ENCODE results near the gene C1orf159.

The C1orf159 gene

DNA sequence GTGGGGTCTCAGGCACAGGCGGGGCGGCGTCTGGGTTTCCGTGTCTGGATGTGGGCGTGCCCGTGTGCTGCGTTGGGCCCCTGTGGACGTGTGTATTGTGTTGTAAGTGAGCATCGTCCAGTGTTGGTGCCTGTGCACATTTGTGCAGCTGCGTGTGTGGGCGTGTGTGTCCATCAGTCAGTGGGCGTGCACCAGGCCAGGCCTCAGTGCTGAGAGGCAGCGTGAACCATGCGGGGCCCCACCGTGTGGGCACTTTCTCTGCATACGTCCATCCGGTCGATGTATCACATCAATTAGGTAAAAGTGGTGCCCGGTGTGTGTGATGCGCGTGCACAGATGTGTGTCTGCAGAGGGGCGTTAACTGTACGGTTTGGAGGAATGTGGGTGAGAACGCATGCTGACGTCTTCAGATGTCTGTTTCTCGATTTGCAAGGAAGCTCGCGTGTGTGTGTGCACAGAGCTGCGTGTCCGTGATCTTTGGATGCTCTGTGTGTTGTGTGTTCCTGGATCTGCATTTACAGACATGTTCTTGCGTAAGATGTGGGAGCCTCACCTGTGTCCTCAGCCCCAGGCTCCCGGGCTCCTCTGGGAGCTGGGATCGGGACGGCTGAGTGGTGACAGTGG, 71.3 kb downstream of the C1orf159 start:
- H3K27ac ChIP-seq (ENCODE audit: low read depth, low read length), result no peak overlapping the region
- peaks cover 56% of the 10 kb centered on the region for H3K36me3 ChIP-seq (ENCODE audit: insufficient read depth, low read length)
- H3K27me3 ChIP-seq (ENCODE audit: insufficient read depth, low read length), result peaks cover 10% of the 10 kb centered on the region
- no peaks in the 10 kb centered on the region for H3K4me1 ChIP-seq (ENCODE audit: insufficient read depth, low read length)
- no peak overlapping the region for H3K4me3 ChIP-seq (ENCODE audit: low read length)
- WGBS, result 94% methylated on average over 34 of the region's 34 CpGs
- H3K9ac ChIP-seq (ENCODE audit: low read depth, low read length), result no peak overlapping the region
- H3K9me3 ChIP-seq (ENCODE audit: insufficient read depth, low read depth, low read length), result no peaks in the 10 kb centered on the region

DNA sequence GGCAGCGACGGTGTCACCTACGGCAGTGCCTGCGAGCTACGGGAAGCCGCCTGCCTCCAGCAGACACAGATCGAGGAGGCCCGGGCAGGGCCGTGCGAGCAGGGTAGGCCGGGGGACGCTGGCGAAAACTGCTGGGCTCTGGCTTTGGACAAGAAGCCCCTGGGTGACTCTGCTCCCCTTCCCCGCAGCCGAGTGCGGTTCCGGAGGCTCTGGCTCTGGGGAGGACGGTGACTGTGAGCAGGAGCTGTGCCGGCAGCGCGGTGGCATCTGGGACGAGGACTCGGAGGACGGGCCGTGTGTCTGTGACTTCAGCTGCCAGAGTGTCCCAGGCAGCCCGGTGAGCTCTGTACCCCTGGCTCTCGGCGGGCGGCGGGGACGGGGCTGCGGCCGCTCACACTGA, 72.0 kb downstream of the C1orf159 start:
- no peak overlapping the region for H3K9ac ChIP-seq (ENCODE audit: low read depth, low read length)
- no peak overlapping the region for H3K4me3 ChIP-seq (ENCODE audit: low read length)
- H3K36me3 ChIP-seq (ENCODE audit: insufficient read depth, low read length), result peaks cover 53% of the 10 kb centered on the region
- H3K4me1 ChIP-seq (ENCODE audit: insufficient read depth, low read length), result no peaks in the 10 kb centered on the region
- H3K27ac ChIP-seq (ENCODE audit: low read depth, low read length), result no peak overlapping the region
- H3K27me3 ChIP-seq (ENCODE audit: insufficient read depth, low read length), result peaks cover 17% of the 10 kb centered on the region
- H3K9me3 ChIP-seq (ENCODE audit: insufficient read depth, low read depth, low read length), result no peaks in the 10 kb centered on the region
- 97% methylated on average over 33 of the region's 33 CpGs for WGBS

DNA sequence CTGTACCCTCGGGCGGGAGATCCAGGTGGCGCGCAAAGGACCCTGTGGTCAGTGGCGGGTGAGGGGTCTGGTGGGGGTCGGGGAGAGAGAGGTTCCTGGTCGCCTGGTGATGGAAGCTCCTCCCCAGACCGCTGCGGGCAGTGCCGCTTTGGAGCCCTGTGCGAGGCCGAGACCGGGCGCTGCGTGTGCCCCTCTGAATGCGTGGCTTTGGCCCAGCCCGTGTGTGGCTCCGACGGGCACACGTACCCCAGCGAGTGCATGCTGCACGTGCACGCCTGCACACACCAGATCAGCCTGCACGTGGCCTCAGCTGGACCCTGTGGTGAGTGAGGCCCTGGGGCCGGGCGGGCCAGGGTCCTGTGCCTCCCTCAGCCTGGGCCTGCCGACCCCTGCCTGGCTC, 72.5 kb downstream of the C1orf159 start:
- Histone ChIP-seq H3K4me1 (ENCODE audit: insufficient read depth, low read length) (no peaks in the 10 kb centered on the region), H3K9ac (ENCODE audit: low read depth, low read length) (no peak overlapping the region), H3K27ac (ENCODE audit: low read depth, low read length) (no peak overlapping the region), H3K9me3 (ENCODE audit: insufficient read depth, low read depth, low read length) (no peaks in the 10 kb centered on the region), H3K4me3 (ENCODE audit: low read length) (no peak overlapping the region), H3K27me3 (ENCODE audit: insufficient read depth, low read length) (peaks cover 22% of the 10 kb centered on the region), H3K36me3 (ENCODE audit: insufficient read depth, low read length) (peaks cover 53% of the 10 kb centered on the region)
- WGBS, result 96% methylated on average over 27 of the region's 27 CpGs

GRCh38 chr1:1042835-1043234, 73.1 kb downstream of the C1orf159 start:
- Histone ChIP-seq H3K36me3 (ENCODE audit: insufficient read depth, low read length) (peaks cover 53% of the 10 kb centered on the region), H3K9me3 (ENCODE audit: insufficient read depth, low read depth, low read length) (no peaks in the 10 kb centered on the region), H3K4me1 (ENCODE audit: insufficient read depth, low read length) (no peaks in the 10 kb centered on the region), H3K4me3 (ENCODE audit: low read length) (no peak overlapping the region), H3K27me3 (ENCODE audit: insufficient read depth, low read length) (peaks cover 27% of the 10 kb centered on the region), H3K9ac (ENCODE audit: low read depth, low read length) (no peak overlapping the region), H3K27ac (ENCODE audit: low read depth, low read length) (no peak overlapping the region)
- WGBS, result 91% methylated on average over 10 of the region's 10 CpGs

DNA sequence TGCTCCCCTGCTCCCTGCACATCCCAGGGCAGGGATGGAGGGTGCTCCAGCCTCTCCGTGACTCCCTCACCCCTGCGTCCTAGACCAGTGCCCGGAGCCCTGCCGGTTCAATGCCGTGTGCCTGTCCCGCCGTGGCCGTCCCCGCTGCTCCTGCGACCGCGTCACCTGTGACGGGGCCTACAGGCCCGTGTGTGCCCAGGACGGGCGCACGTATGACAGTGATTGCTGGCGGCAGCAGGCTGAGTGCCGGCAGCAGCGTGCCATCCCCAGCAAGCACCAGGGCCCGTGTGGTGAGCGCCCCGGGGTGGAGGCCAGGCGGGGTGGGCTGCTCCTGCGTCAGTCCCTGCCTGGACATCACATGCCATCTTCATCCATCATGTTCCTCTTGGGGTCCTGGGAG, 74.0 kb downstream of the C1orf159 start:
- H3K36me3 ChIP-seq (ENCODE audit: insufficient read depth, low read length), result peaks cover 47% of the 10 kb centered on the region
- H3K9me3 ChIP-seq (ENCODE audit: insufficient read depth, low read depth, low read length), result no peaks in the 10 kb centered on the region
- H3K27me3 ChIP-seq (ENCODE audit: insufficient read depth, low read length), result peaks cover 32% of the 10 kb centered on the region
- no peaks in the 10 kb centered on the region for H3K4me1 ChIP-seq (ENCODE audit: insufficient read depth, low read length)
- no peak overlapping the region for H3K9ac ChIP-seq (ENCODE audit: low read depth, low read length)
- no peak overlapping the region for H3K4me3 ChIP-seq (ENCODE audit: low read length)
- H3K27ac ChIP-seq (ENCODE audit: low read depth, low read length), result no peak overlapping the region
- WGBS, result 93% methylated on average over 25 of the region's 25 CpGs

GRCh38 chr1:1041092-1041523, 74.8 kb downstream of the C1orf159 start:
- H3K27me3 ChIP-seq (ENCODE audit: insufficient read depth, low read length), result peaks cover 32% of the 10 kb centered on the region
- no peak overlapping the region for H3K27ac ChIP-seq (ENCODE audit: low read depth, low read length)
- H3K4me1 ChIP-seq (ENCODE audit: insufficient read depth, low read length), result no peaks in the 10 kb centered on the region
- peaks cover 44% of the 10 kb centered on the region for H3K36me3 ChIP-seq (ENCODE audit: insufficient read depth, low read length)
- H3K4me3 ChIP-seq (ENCODE audit: low read length), result peak overlapping the region; percentile 44
- peak overlapping the region; percentile 44; the same call in 1 of the 2 replicates for H3K9ac ChIP-seq (ENCODE audit: low read depth, low read length)
- 30% methylated on average over 58 of the region's 60 CpGs for WGBS
- H3K9me3 ChIP-seq (ENCODE audit: insufficient read depth, low read depth, low read length), result no peaks in the 10 kb centered on the region

DNA sequence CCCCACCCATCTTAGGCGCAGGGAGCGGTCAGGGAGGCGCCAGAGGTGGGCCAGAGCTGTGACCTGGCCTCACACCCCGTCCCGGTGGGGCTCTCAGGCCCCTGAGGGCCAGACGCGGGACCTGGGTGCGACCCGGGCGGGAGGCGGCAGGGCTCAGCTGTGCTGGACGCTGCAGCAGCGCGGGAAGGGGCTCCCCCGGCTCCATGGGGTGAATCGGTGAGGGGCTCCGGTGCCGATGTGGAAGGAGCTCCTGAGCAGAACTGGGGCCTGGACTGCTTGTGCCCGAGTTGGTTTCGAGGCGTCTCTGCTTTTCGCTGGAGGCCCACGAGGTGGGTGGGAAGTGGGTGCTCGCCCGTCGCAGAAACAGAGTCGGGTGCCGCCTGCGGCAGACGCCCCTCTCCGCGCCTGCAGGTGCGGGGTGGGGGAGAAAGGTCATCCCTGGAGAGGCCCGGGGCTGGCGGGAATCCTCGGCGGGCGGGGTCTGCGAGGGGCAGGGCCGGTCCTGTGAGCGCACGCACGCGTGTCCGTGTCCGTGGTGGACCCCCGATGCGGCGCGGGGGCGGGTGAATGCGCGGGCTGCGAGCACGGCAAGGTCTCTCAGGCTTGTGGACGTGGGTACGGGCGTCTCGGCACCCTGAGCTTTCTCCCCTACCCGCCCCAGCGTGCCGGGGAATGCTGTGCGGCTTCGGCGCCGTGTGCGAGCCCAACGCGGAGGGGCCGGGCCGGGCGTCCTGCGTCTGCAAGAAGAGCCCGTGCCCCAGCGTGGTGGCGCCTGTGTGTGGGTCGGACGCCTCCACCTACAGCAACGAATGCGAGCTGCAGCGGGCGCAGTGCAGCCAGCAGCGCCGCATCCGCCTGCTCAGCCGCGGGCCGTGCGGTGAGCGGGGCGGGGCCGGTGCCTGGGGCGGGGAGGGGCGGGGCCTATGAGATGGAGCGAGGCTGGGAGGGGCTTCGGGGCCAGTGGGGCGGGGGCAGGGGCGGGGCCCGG, 75.6 kb downstream of the C1orf159 start:
- peaks cover 41% of the 10 kb centered on the region for H3K36me3 ChIP-seq (ENCODE audit: insufficient read depth, low read length)
- no peak overlapping the region; the same call in 1 of the 2 replicates for H3K27ac ChIP-seq (ENCODE audit: low read depth, low read length)
- no peaks in the 10 kb centered on the region for H3K9me3 ChIP-seq (ENCODE audit: insufficient read depth, low read depth, low read length)
- 7% methylated on average over 91 of the region's 99 CpGs for WGBS
- peak overlapping the region; percentile 49 for H3K4me3 ChIP-seq (ENCODE audit: low read length)
- H3K27me3 ChIP-seq (ENCODE audit: insufficient read depth, low read length), result peaks cover 34% of the 10 kb centered on the region
- H3K9ac ChIP-seq (ENCODE audit: low read depth, low read length), result peak overlapping the region; percentile 38; the same call in 1 of the 2 replicates
- H3K4me1 ChIP-seq (ENCODE audit: insufficient read depth, low read length), result no peaks in the 10 kb centered on the region

GRCh38 chr1:1039145-1039910, 76.6 kb downstream of the C1orf159 start:
- H3K36me3 ChIP-seq (ENCODE audit: insufficient read depth, low read length), result peaks cover 33% of the 10 kb centered on the region
- H3K9me3 ChIP-seq (ENCODE audit: insufficient read depth, low read depth, low read length), result no peaks in the 10 kb centered on the region
- peaks cover 41% of the 10 kb centered on the region for H3K27me3 ChIP-seq (ENCODE audit: insufficient read depth, low read length)
- 51% methylated on average over 16 of the region's 17 CpGs for WGBS
- H3K9ac ChIP-seq (ENCODE audit: low read depth, low read length), result no peak overlapping the region
- H3K27ac ChIP-seq (ENCODE audit: low read depth, low read length), result no peak overlapping the region
- peak overlapping the region; percentile 49; the same call in 1 of the 2 replicates for H3K4me3 ChIP-seq (ENCODE audit: low read length)
- H3K4me1 ChIP-seq (ENCODE audit: insufficient read depth, low read length), result no peaks in the 10 kb centered on the region

- H3K36me3 ChIP-seq (ENCODE audit: insufficient read depth, low read length), result peaks cover 27% of the 10 kb centered on the region
- WGBS, result 90% methylated on average over 6 of the region's 6 CpGs
- no peaks in the 10 kb centered on the region for H3K9me3 ChIP-seq (ENCODE audit: insufficient read depth, low read depth, low read length)
- H3K9ac ChIP-seq (ENCODE audit: low read depth, low read length), result no peak overlapping the region
- no peak overlapping the region for H3K27ac ChIP-seq (ENCODE audit: low read depth, low read length)
- no peak overlapping the region for H3K4me3 ChIP-seq (ENCODE audit: low read length)
- H3K27me3 ChIP-seq (ENCODE audit: insufficient read depth, low read length), result peaks cover 47% of the 10 kb centered on the region
- no peaks in the 10 kb centered on the region for H3K4me1 ChIP-seq (ENCODE audit: insufficient read depth, low read length)
These were observed 77.2 kb downstream of the C1orf159 start for GRCh38 chr1:1038694-1039093.

GRCh38 chr1:1037366-1038327, 78.2 kb downstream of the C1orf159 start:
- no peak overlapping the region for H3K4me3 ChIP-seq (ENCODE audit: low read length)
- H3K4me1 ChIP-seq (ENCODE audit: insufficient read depth, low read length), result no peaks in the 10 kb centered on the region
- H3K36me3 ChIP-seq (ENCODE audit: insufficient read depth, low read length), result peaks cover 17% of the 10 kb centered on the region
- WGBS, result 89% methylated on average over 30 of the region's 30 CpGs
- H3K9ac ChIP-seq (ENCODE audit: low read depth, low read length), result no peak overlapping the region
- peaks cover 47% of the 10 kb centered on the region for H3K27me3 ChIP-seq (ENCODE audit: insufficient read depth, low read length)
- H3K27ac ChIP-seq (ENCODE audit: low read depth, low read length), result no peak overlapping the region
- no peaks in the 10 kb centered on the region for H3K9me3 ChIP-seq (ENCODE audit: insufficient read depth, low read depth, low read length)

All from HUES64 (cell line).